ENCODE measurements around the gene IGF1.

DNA sequence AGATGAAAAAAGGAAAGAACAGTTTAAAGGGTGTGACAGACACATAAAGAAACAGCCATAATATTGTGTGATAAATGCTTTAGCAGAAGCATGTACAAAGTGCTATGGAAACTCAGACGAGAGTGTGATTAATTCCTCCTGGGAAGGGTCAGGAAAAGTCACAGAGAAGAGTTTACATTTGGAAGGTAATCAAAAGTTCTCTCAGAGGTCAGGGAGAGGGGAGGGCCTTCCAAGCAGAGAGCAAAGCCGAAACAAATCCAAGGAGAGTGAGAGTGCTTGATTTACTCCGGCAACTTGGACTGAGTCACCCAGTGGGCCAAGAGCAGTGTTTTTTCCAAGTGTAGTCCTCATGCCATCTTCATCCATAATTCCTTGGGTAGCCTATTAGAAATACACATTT, 108.3 kb downstream of the IGF1 start:
- TF ChIP-seq, protein P1, sequence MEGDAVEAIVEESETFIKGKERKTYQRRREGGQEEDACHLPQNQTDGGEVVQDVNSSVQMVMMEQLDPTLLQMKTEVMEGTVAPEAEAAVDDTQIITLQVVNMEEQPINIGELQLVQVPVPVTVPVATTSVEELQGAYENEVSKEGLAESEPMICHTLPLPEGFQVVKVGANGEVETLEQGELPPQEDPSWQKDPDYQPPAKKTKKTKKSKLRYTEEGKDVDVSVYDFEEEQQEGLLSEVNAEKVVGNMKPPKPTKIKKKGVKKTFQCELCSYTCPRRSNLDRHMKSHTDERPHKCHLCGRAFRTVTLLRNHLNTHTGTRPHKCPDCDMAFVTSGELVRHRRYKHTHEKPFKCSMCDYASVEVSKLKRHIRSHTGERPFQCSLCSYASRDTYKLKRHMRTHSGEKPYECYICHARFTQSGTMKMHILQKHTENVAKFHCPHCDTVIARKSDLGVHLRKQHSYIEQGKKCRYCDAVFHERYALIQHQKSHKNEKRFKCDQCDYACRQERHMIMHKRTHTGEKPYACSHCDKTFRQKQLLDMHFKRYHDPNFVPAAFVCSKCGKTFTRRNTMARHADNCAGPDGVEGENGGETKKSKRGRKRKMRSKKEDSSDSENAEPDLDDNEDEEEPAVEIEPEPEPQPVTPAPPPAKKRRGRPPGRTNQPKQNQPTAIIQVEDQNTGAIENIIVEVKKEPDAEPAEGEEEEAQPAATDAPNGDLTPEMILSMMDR (IDR thresholded peaks at IDR 0.05) = no peak
- TF ChIP-seq POLR2AphosphoS5 (IDR thresholded peaks at IDR 0.05) = no peak
